Measurements from ENCODE around the gene COL9A1.
"Not testable (repeated sequence)": the region's sequence is repeated elsewhere in the genome, so short reads cannot be mapped to it uniquely, and the experiment has no call there.

Gene COL9A1

GRCh38 chr6:70310063-70310694 lies 7.3 kb upstream of the COL9A1 start:
- DNase-seq (no peak), ATAC-seq (ENCODE audit: insufficient read depth, low read depth) (no peak)
- Histone ChIP-seq H3K4me3 (ENCODE audit: low read depth in 1 of 2, low read length in 2 of 2) (no peak overlapping the region), H3K9ac (ENCODE audit: low read depth, low read length) (no peak overlapping the region), H3K36me3 (ENCODE audit: insufficient read depth, low read length) (no peaks in the 10 kb centered on the region), H2AFZ (ENCODE audit: low read depth, low read length) (no peak overlapping the region), H3K27me3 (ENCODE audit: insufficient read depth, low read length, poor library complexity) (peaks cover 6% of the 10 kb centered on the region), H4K20me1 (ENCODE audit: insufficient read depth, low read length) (no peaks in the 10 kb centered on the region), H3K4me2 (ENCODE audit: insufficient read depth, low read length) (no peak overlapping the region), H3K27ac (ENCODE audit: low read length) (no peak overlapping the region), H3K79me2 (ENCODE audit: insufficient read depth, low read length) (no peaks in the 10 kb centered on the region), H3K9me3 (ENCODE audit: insufficient read depth, low read length, severe bottlenecking) (no peaks in the 10 kb centered on the region), H3K4me1 (ENCODE audit: insufficient read depth, low read length) (peaks cover 9% of the 10 kb centered on the region)
- TF ChIP-seq CTCF (IDR thresholded peaks at IDR 0.05; ENCODE audit: borderline replicate concordance, extremely low read depth, low read length, poor library complexity, severe bottlenecking), result peak; percentile 74
- no peak for TF ChIP-seq EZH2 (IDR thresholded peaks at IDR 0.05; ENCODE audit: borderline replicate concordance, low read depth, low read length, severe bottlenecking)

GRCh38 chr6:70309243-70309642 lies 6.4 kb upstream of the COL9A1 start:
- Histone ChIP-seq H3K36me3 (ENCODE audit: insufficient read depth, low read length) (no peaks in the 10 kb centered on the region), H3K4me2 (ENCODE audit: insufficient read depth, low read length) (no peak overlapping the region), H3K27ac (ENCODE audit: low read length) (no peak overlapping the region), H3K27me3 (ENCODE audit: insufficient read depth, low read length, poor library complexity) (peaks cover 5% of the 10 kb centered on the region), H3K9me3 (ENCODE audit: insufficient read depth, low read length, severe bottlenecking) (no peaks in the 10 kb centered on the region), H3K79me2 (ENCODE audit: insufficient read depth, low read length) (no peaks in the 10 kb centered on the region), H3K4me3 (ENCODE audit: low read depth in 1 of 2, low read length in 2 of 2) (no peak overlapping the region), H3K9ac (ENCODE audit: low read depth, low read length) (no peak overlapping the region), H3K4me1 (ENCODE audit: insufficient read depth, low read length) (peaks cover 9% of the 10 kb centered on the region), H2AFZ (ENCODE audit: low read depth, low read length) (no peak overlapping the region), H4K20me1 (ENCODE audit: insufficient read depth, low read length) (no peaks in the 10 kb centered on the region)
- no peak for TF ChIP-seq EZH2 (IDR thresholded peaks at IDR 0.05; ENCODE audit: borderline replicate concordance, low read depth, low read length, severe bottlenecking)
- TF ChIP-seq CTCF (IDR thresholded peaks at IDR 0.05; ENCODE audit: borderline replicate concordance, extremely low read depth, low read length, poor library complexity, severe bottlenecking), result no peak
- ATAC-seq (ENCODE audit: insufficient read depth, low read depth), result no peak
- DNase-seq, result no peak

- not testable (repeated sequence) for H3K4me2 ChIP-seq (ENCODE audit: insufficient read depth, low read length); DNase-seq; H4K20me1 ChIP-seq (ENCODE audit: insufficient read depth, low read length); H3K9me3 ChIP-seq (ENCODE audit: insufficient read depth, low read length, severe bottlenecking); H3K27ac ChIP-seq (ENCODE audit: low read length); H3K36me3 ChIP-seq (ENCODE audit: insufficient read depth, low read length); H3K27me3 ChIP-seq (ENCODE audit: insufficient read depth, low read length, poor library complexity); H3K9ac ChIP-seq (ENCODE audit: low read depth, low read length); ATAC-seq (ENCODE audit: insufficient read depth, low read depth); H3K4me1 ChIP-seq (ENCODE audit: insufficient read depth, low read length); H2AFZ ChIP-seq (ENCODE audit: low read depth, low read length); H3K79me2 ChIP-seq (ENCODE audit: insufficient read depth, low read length); H3K4me3 ChIP-seq (ENCODE audit: low read depth in 1 of 2, low read length in 2 of 2)
- TF ChIP-seq CTCF (IDR thresholded peaks at IDR 0.05; ENCODE audit: borderline replicate concordance, extremely low read depth, low read length, poor library complexity, severe bottlenecking), result peak; percentile 12
These were observed 5.3 kb upstream of the COL9A1 start for GRCh38 chr6:70308142-70308541.

GRCh38 chr6:70307008-70307407 lies 4.1 kb upstream of the COL9A1 start:
- Histone ChIP-seq H3K4me2 (ENCODE audit: insufficient read depth, low read length) (no peak overlapping the region), H3K27ac (ENCODE audit: low read length) (no peak overlapping the region), H3K4me1 (ENCODE audit: insufficient read depth, low read length) (peaks cover 4% of the 10 kb centered on the region), H3K36me3 (ENCODE audit: insufficient read depth, low read length) (no peaks in the 10 kb centered on the region), H3K79me2 (ENCODE audit: insufficient read depth, low read length) (no peaks in the 10 kb centered on the region), H3K27me3 (ENCODE audit: insufficient read depth, low read length, poor library complexity) (peaks cover 5% of the 10 kb centered on the region), H3K9me3 (ENCODE audit: insufficient read depth, low read length, severe bottlenecking) (no peaks in the 10 kb centered on the region), H4K20me1 (ENCODE audit: insufficient read depth, low read length) (no peaks in the 10 kb centered on the region), H2AFZ (ENCODE audit: low read depth, low read length) (no peak overlapping the region), H3K4me3 (ENCODE audit: low read depth in 1 of 2, low read length in 2 of 2) (no peak overlapping the region), H3K9ac (ENCODE audit: low read depth, low read length) (no peak overlapping the region)
- TF ChIP-seq CTCF (IDR thresholded peaks at IDR 0.05; ENCODE audit: borderline replicate concordance, extremely low read depth, low read length, poor library complexity, severe bottlenecking) (no peak), EZH2 (IDR thresholded peaks at IDR 0.05; ENCODE audit: borderline replicate concordance, low read depth, low read length, severe bottlenecking) (no peak)
- no peak for DNase-seq
- no peak for ATAC-seq (ENCODE audit: insufficient read depth, low read depth)
